A673 (cell line): ENCODE data around the gene MEIOC. TPM values are rescaled to one million over a fixed set of nuclear protein-coding genes. Genes with fewer than 3 reads are reported as not detected.

Experiments
- BruUV-seq: library from RNA; stranded (reverse); fragments of 400-500 nt; replicated peaks from 2 replicates; lab custom pipeline; 2021; lab: Mats Ljungman, UMichigan
- CTCF ChIA-PET: fragments of 300-600 bp; sonication (Branson Sonifier 250); formaldehyde crosslinking; loops from one replicate; lab custom pipeline; 2022; ENCODE audit warnings: antibody characterized with exemption; lab: Charles Lee
- POLR2A ChIA-PET: fragments of 300-600 bp; sonication (Branson Sonifier 250); formaldehyde crosslinking; loops from one replicate; lab custom pipeline; 2022; ENCODE audit warnings: antibody characterized with exemption; ENCODE audit not compliant: low non-redundant PET; lab: Charles Lee
- DNase-seq: peaks from one replicate; pipeline ENCODE4 v3.0.0-alpha.2; 2015; ENCODE audit warnings: low spot score
- H3K27ac ChIP-seq: fragments of 200-600 bp; sonication (generic); 2 replicates; pipeline ENCODE4 v1.5.1; 2016; ENCODE audit warnings: mixed run types, low read depth, mild to moderate bottlenecking, mixed read lengths, antibody characterized with exemption, low read length; ENCODE audit not compliant: poor library complexity, severe bottlenecking
- H3K27me3 ChIP-seq: fragments of 200-600 bp; sonication (generic); replicated peaks from 2 replicates; pipeline ENCODE4 v1.6.1; 2017; ENCODE audit warnings: mixed run types, low read depth, mild to moderate bottlenecking, mixed read lengths, antibody characterized with exemption, low read length; ENCODE audit not compliant: insufficient read depth, poor library complexity
- H3K36me3 ChIP-seq: fragments of 200-600 bp; sonication (generic); 2 replicates; pipeline ENCODE4 v1.6.1; 2016; ENCODE audit warnings: mixed run types, mild to moderate bottlenecking, mixed read lengths, antibody characterized with exemption, low read length; ENCODE audit not compliant: insufficient read depth, poor library complexity, severe bottlenecking
- H3K4me1 ChIP-seq: fragments of 200-600 bp; sonication (generic); 2 replicates; pipeline ENCODE4 v1.6.1; 2017; ENCODE audit warnings: mixed run types, mild to moderate bottlenecking, mixed read lengths, antibody characterized with exemption, low read length; ENCODE audit not compliant: insufficient read depth, poor library complexity, severe bottlenecking
- H3K4me3 ChIP-seq: fragments of 200-600 bp; sonication (generic); 2 replicates; pipeline ENCODE4 v1.5.1; 2016; ENCODE audit warnings: low read depth, mixed run types, mild to moderate bottlenecking, mixed read lengths, low read length; ENCODE audit not compliant: poor library complexity, severe bottlenecking
- H3K9me3 ChIP-seq: fragments of 200-600 bp; sonication (generic); 2 replicates; pipeline ENCODE4 v1.6.1; 2016; ENCODE audit warnings: mixed run types, low read depth, mild to moderate bottlenecking, mixed read lengths, antibody characterized with exemption, low read length; ENCODE audit not compliant: poor library complexity, severe bottlenecking
- CTCF ChIP-seq: fragments of 300-800, 200-600 bp; sonication (generic); conservative IDR thresholded peaks from 2 replicates; pipeline ENCODE4 v1.5.1; 2017; ENCODE audit warnings: low read depth, mild to moderate bottlenecking, antibody characterized with exemption, low read length, moderate library complexity, mixed read lengths
- EZH2 ChIP-seq: fragments of 200-600 bp; sonication (generic); IDR thresholded peaks from 2 replicates; pipeline ENCODE4 v1.6.1; 2017; ENCODE audit warnings: borderline replicate concordance, low read depth, mild to moderate bottlenecking, mixed read lengths, antibody characterized with exemption, low read length; ENCODE audit not compliant: poor library complexity, severe bottlenecking
- intact Hi-C: fragments of 100-400 bp; cut with micrococcal nuclease; formaldehyde crosslinking; loops from one replicate; pipeline ENCODE4 v1.10.0; 2022; ENCODE audit not compliant: unreplicated experiment
- total RNA-seq: library from RNA; stranded (reverse); gene quantifications from 2 replicates; pipeline ENCODE4 v1.2.3, GENCODE V29; 2021

Gene MEIOC
- total RNA-seq, 1 experiment from 2014 or later: not detected

DNA sequence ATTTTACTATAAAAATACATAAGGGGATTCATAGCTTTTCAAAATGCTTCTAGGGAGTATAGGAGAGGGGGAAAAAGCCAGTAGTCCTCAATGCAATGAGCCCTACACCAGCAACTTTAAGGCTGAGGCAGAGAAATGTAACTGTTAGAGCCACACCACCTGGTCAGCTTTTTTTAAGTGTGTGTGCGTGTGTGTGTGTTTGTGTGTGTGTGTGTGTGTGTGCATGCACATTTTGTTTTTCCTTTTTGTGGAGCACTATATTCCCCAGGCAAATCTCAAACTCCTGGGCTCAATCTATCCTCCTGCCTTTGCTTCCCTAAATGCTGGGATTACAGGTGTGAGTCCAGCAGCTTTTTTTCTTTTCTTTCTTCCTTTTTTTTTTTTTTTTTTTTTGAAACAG, 2.3 kb upstream of the MEIOC start:
- ChIA-PET CTCF (no interaction called here), POLR2A (no interaction called here)
- intact Hi-C loops: no loop called here

GRCh38 chr17:44661835-44662234, 5.6 kb downstream of the MEIOC start:
- H3K27ac ChIP-seq: no peak overlapping the region
- H3K4me3 ChIP-seq: no peak overlapping the region
- H3K27me3 ChIP-seq: no peaks in the 10 kb centered on the region
- ChIA-PET CTCF (no interaction called here), POLR2A (no interaction called here)
- BruUV-seq: no TSS peak
- no peaks in the 10 kb centered on the region for H3K36me3 ChIP-seq
- H3K9me3 ChIP-seq: no peaks in the 10 kb centered on the region
- H3K4me1 ChIP-seq: no peaks in the 10 kb centered on the region
- TF ChIP-seq EZH2 (no peak), CTCF (no peak)
- intact Hi-C loops: no loop called here
- no peak for DNase-seq

More for the DNA sequence above, 2.3 kb upstream of the MEIOC start:
- BruUV-seq: no TSS peak
- no peak for DNase-seq
- H3K27me3 ChIP-seq: peaks cover 3% of the 10 kb centered on the region
- no peaks in the 10 kb centered on the region for H3K36me3 ChIP-seq
- no peaks in the 10 kb centered on the region for H3K9me3 ChIP-seq
- H3K4me1 ChIP-seq: no peaks in the 10 kb centered on the region
- no peak overlapping the region for H3K27ac ChIP-seq
- TF ChIP-seq EZH2 (no peak), CTCF (no peak)
- H3K4me3 ChIP-seq: no peak overlapping the region

- no TSS peak for BruUV-seq
- no peaks in the 10 kb centered on the region for H3K27me3 ChIP-seq
- intact Hi-C loops: no loop called here
- H3K27ac ChIP-seq: no peak overlapping the region
- CTCF ChIA-PET: no interaction called here
- no peak overlapping the region for H3K4me3 ChIP-seq
- H3K9me3 ChIP-seq: no peaks in the 10 kb centered on the region
- no peak for TF ChIP-seq EZH2
- no peak for TF ChIP-seq CTCF
- no peak for DNase-seq
- H3K4me1 ChIP-seq: no peaks in the 10 kb centered on the region
- H3K36me3 ChIP-seq: no peaks in the 10 kb centered on the region
- POLR2A ChIA-PET: interaction anchor here (0.7 kb wide), 1 partner anchor 26 kb away, joined by 3 read pairs; no protein-coding TSS in a partner anchor
Observed at GRCh38 chr17:44663095-44663494, 6.8 kb downstream of the MEIOC start.
